ENCODE data around the gene BARHL1.
A peak's percentile ranks its signal among the peaks of the same experiment; 100 is the strongest.
"Not testable (repeated sequence)": the region's sequence is repeated elsewhere in the genome, so short reads cannot be mapped to it uniquely, and the experiment has no call there.

The BARHL1 gene

DNA sequence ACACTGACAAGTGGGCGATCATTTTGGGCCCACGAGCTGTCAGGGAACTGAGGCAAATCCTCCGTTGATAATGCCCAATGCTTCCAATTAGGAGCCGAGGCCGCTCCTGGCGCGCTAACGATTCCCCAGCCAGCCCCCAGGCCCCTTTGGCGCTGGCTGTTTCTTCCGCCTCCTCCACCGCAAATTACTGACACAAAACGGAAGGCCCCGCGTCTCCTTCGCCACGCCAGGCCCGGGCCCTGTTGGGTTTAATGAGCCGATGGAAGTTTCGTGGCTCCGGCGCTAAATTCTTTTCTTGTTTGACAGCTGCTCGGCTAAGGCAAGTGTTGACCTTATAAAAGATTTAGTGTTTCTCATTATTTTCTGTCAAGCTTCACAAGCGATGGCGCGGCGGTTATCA is 25.7 kb upstream of the BARHL1 start:
- no peak for DNase-seq (ENCODE audit: low spot score)

GRCh38 chr9:132557159-132557558 is 25.2 kb upstream of the BARHL1 start:
- no peak for DNase-seq (ENCODE audit: low spot score)

DNA sequence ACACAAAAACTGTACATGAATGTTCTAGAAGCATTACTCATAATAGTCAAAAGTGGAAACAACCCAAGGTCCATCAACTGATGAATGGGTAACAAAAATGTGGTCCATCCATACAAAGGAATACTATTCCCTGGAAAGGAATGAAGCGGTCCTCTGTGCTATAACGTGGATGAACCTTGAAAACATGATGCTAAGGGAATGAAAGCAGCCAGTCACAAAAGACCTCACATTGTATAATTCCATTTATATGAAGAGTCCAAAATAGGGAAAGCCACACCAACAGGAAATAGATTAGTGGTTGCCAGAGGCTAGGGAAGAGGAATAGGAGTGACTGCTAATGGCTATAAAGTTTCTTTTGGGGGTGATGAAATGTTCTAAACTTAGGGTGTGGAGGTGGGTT is 22.7 kb upstream of the BARHL1 start:
- DNase-seq (ENCODE audit: low spot score), result no peak

- DNase-seq (ENCODE audit: low spot score), result no peak
These were observed 21.7 kb upstream of the BARHL1 start for GRCh38 chr9:132560616-132561202.

GRCh38 chr9:132562306-132562573 is 20.2 kb upstream of the BARHL1 start:
- no peak for DNase-seq (ENCODE audit: low spot score)

- no peak for DNase-seq (ENCODE audit: low spot score)
These were observed 17.9 kb upstream of the BARHL1 start for GRCh38 chr9:132564526-132564925.

GRCh38 chr9:132568787-132569186 is 13.6 kb upstream of the BARHL1 start:
- DNase-seq (ENCODE audit: low spot score), result not testable (repeated sequence)

GRCh38 chr9:132571806-132572600 is 10.4 kb upstream of the BARHL1 start:
- no peak for DNase-seq (ENCODE audit: low spot score)

- DNase-seq (ENCODE audit: low spot score), result peak; percentile 27
These were observed 9.5 kb upstream of the BARHL1 start for GRCh38 chr9:132572921-132573320.

- DNase-seq (ENCODE audit: low spot score), result peak; percentile 71
These were observed 7.3 kb upstream of the BARHL1 start for GRCh38 chr9:132575005-132575609.

DNA sequence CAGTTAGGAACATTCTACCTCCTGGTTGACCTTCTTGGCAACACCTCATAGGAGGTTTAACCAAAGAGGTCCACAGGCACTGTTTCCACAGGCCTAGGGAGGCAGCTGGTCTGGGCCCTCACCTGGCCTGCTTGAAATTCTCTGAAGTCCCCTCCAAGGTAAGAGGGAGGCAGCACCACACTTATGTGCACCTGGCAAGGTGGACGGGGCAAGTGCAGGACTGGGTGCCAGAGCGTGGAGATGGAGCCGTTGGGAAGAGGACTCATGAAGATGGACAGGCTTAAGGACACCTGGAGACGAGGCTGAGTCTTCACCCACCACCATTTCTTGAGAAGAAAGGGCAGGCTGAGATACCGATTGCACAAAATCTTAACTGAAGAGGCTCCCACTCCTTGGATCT is 6.6 kb upstream of the BARHL1 start:
- no peak for DNase-seq (ENCODE audit: low spot score)

- peak; percentile 17 for DNase-seq (ENCODE audit: low spot score)
These were observed 5.3 kb upstream of the BARHL1 start for GRCh38 chr9:132577119-132577518.

DNA sequence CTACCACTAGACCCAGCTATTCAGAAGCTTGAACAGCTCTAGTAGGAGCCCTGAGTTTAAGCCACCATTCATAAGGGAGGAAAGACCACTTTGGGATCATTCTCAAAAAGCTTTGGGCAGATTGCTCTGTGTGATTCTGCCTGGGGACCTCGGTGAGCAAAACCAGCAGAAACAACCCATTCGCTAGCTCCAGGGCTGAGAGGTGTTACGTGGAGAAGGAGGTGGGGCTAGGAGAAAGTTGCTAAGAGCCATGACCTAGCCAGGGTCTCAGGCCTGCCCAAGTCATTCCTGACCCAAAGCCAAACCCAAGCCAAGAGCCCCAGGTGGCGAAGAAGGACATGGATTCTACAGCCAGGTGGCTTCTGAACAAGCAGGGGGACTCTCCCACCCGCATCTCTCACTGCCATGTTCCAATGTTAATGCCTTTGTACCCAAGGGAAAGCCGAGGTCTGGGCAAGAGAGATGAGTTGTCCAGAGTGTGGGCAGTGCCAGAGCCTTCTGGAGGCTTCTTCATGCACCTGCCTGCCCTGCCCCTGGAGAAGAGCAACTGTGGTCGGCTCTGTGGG is 4.0 kb upstream of the BARHL1 start:
- DNase-seq (ENCODE audit: low spot score), result no peak

GRCh38 chr9:132579427-132579798 is 3.0 kb upstream of the BARHL1 start:
- DNase-seq (ENCODE audit: low spot score), result no peak

- no peak for DNase-seq (ENCODE audit: low spot score)
These were observed 579 bp downstream of the BARHL1 start for GRCh38 chr9:132582786-132583583.

DNA sequence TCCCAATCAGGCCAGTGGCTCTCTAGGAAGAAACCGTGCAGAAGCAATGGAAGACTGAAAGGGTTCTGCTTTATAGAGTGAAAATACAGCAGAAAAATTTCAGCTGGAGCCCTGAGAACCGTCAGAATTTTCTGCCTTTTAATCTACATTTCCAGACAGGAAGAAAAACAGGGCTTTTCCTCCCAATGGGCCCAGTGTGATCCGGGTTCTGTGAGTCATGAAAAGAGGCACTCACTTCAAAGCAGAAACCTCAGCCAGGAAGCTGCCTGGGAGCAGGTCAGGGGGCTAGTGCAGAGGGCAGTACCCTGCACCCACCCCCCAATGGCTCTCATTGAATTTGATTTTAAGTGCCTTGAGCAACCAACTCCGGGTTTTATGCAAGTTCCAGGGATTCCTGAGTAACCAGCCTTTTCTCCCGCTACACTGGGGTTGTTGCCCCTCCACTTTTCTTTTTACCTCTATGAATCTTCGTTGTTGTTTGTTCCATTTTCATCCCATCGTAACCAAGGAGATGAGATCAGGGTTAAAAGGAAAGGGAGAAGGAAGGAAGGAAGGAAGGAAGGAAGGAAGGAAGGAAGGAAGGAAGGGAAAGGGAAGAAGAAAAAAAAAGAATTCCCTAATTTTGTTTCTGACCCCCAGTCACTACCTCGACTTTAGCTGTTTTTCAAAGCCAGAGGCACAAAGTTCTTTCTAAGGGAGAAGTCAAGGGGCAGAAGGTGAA is 1.3 kb downstream of the BARHL1 start:
- DNase-seq (ENCODE audit: low spot score), result no peak

DNA sequence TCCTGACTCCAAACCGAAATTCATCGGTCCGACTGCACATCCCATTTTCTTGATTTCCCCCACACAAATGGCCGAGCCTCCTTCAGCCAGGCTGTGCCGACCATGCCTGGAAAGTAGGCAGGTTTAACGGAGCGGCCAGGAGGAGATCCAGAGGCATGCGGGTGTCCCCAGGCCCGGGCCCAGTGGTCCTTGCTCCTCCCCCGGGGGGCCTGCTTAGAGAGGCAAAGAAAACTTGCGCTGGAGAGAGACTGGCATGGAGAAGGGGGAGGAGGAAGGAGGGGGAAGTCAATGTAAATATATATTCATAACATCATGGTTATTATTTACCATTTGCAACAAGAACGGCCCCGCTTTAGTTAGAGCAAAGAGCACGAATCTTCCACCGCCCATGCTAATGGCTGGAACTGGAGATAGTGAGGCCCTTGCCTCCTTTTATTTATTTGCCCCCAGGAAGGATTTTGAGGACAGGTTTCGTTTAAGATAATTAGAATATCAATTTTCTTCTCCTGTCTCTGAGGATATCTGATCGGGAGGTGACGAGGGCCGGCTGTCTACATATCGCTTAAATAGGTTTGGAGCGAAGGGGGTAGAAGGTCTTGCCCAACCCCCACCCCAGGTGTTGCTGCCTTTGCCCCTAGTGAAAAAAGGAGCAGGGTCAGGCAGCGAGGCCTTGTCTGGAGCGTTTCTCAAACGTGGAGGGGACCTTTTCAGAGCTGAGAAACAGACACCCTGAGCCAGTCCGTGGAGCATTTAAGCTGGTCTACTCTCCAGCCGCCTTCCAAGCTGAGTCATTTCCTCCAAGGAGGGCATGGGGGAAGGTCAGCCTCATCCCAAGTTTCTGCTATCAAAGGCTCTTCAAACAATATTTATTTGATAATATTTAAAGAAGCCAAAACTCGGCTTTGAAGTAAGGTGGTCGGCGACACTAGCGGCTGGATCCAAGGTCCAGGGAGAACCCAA is 2.5 kb downstream of the BARHL1 start:
- peak; percentile 48 for DNase-seq (ENCODE audit: low spot score)

- DNase-seq (ENCODE audit: low spot score), result no peak
These were observed 3.8 kb downstream of the BARHL1 start for GRCh38 chr9:132585954-132586829.

- no peak for DNase-seq (ENCODE audit: low spot score)
These were observed 4.6 kb downstream of the BARHL1 start for GRCh38 chr9:132586830-132587591.
